ENCODE data around the gene CDSN. TPM values are rescaled to one million over a fixed set of nuclear protein-coding genes. Genes with fewer than 3 reads are reported as not detected.

CDSN gene
- total RNA-seq, 1 experiment from 2014 or later, result 0.16 TPM

GRCh38 chr6:31139599-31139998 lies 19.4 kb upstream of the CDSN start:
- no peak overlapping the region for H3K27ac Mint-ChIP-seq (ENCODE audit: low read depth, unreplicated experiment)
- intact Hi-C loops (cut with micrococcal nuclease), result no loop called here
- H3K4me3 Mint-ChIP-seq (ENCODE audit: unreplicated experiment), result no peak overlapping the region
- H3K4me1 Mint-ChIP-seq (ENCODE audit: insufficient read depth, unreplicated experiment), result peaks cover 15% of the 10 kb centered on the region
- H3K36me3 Mint-ChIP-seq (ENCODE audit: insufficient read depth, unreplicated experiment), result peaks cover 16% of the 10 kb centered on the region
- no peak for TF ChIP-seq CTCF (IDR thresholded peaks at IDR 0.05; ENCODE audit: unreplicated experiment)
- ChIA-PET CTCF (interaction anchor here (1.6 to 3.2 kb wide), 4 partner anchors 10 to 228 kb away, joined by 14 to 30 read pairs (median 20); no protein-coding TSS in a partner anchor), POLR2A (interaction anchor here (0.8 to 2.1 kb wide), 3 partner anchors 19 to 57 kb away, joined by 3 to 8 read pairs (median 4); partner anchors contain the start of gene TCF19)
- no peaks in the 10 kb centered on the region for H3K9me3 Mint-ChIP-seq (ENCODE audit: unreplicated experiment)
- no peak for DNase-seq (ENCODE audit: unreplicated experiment)
- BruUV-seq (replicated peaks), result no TSS peak
- H3K27me3 Mint-ChIP-seq (ENCODE audit: insufficient read depth, unreplicated experiment), result no peaks in the 10 kb centered on the region

DNA sequence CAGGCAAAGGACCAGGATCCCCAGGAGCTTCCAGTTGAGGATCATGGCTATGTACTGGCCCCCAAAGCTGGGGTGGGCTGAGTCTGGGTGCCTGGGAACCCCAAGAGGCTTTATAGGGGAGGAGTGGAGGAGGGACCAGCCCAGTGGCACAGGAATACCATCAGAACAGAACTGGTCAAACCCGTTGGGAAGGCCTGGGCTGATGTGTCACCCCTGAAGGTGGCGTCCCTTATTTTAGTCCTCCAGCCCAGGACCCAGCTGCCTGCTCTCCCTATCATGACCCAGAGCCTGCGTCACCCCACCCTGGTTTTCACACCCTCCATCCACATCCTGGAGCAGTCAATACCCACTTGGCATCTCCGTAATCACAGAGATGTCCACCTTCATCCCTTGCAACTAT lies 18.7 kb upstream of the CDSN start, which contains the start of gene PSORS1C2:
Gene PSORS1C2, minus strand, starts transcription at position 85 of the 400 bp plus-strand sequence. Its CDS starts 40 bp downstream, at position 45.
- CTCF ChIA-PET, result interaction anchor here (0.6 to 3.2 kb wide), 8 partner anchors 10 to 228 kb away, joined by 3 to 30 read pairs (median 12); no protein-coding TSS in a partner anchor

DNA sequence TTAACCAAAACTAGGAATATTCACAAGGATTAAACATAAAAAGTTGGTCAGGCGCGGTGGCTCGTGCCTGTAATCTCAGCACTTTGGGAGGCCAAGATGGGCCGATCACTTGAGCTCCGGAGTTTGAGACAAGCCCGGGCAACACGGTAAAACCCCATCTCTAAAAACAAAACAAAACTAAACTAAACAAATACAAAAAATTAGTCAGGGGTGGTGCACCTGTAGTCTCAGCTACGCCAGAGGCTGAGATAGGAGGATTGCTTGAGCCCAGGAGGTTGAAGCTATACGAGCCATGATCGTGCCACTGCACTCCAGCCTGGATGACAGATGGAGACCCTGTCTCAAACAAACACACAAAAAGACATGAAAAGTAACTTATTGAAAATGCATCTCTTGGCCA lies 15.5 kb upstream of the CDSN start:
- BruUV-seq (replicated peaks), result no TSS peak
- TF ChIP-seq CTCF (IDR thresholded peaks at IDR 0.05; ENCODE audit: unreplicated experiment), result no peak
- peaks cover 6% of the 10 kb centered on the region for H3K36me3 Mint-ChIP-seq (ENCODE audit: insufficient read depth, unreplicated experiment)
- intact Hi-C loops (cut with micrococcal nuclease), result no loop called here
- H3K27me3 Mint-ChIP-seq (ENCODE audit: insufficient read depth, unreplicated experiment), result no peaks in the 10 kb centered on the region
- no peak for DNase-seq (ENCODE audit: unreplicated experiment)
- H3K27ac Mint-ChIP-seq (ENCODE audit: low read depth, unreplicated experiment), result no peak overlapping the region
- H3K4me1 Mint-ChIP-seq (ENCODE audit: insufficient read depth, unreplicated experiment), result peaks cover 15% of the 10 kb centered on the region
- POLR2A ChIA-PET, result interaction anchor here (0.6 to 1.4 kb wide), 2 partner anchors 231 to 313 kb away, joined by 4 to 5 read pairs; no protein-coding TSS in a partner anchor
- no peaks in the 10 kb centered on the region for H3K9me3 Mint-ChIP-seq (ENCODE audit: unreplicated experiment)
- CTCF ChIA-PET, result interaction anchor here (0.7 to 1.1 kb wide), 4 partner anchors 9 to 231 kb away, joined by 3 to 5 read pairs (median 4); no protein-coding TSS in a partner anchor
- H3K4me3 Mint-ChIP-seq (ENCODE audit: unreplicated experiment), result no peak overlapping the region

More for the DNA sequence above, 18.7 kb upstream of the CDSN start, which contains the start of gene PSORS1C2:
- no peak for DNase-seq (ENCODE audit: unreplicated experiment)
- H3K9me3 Mint-ChIP-seq (ENCODE audit: unreplicated experiment), result no peaks in the 10 kb centered on the region
- intact Hi-C loops (cut with micrococcal nuclease), result no loop called here
- no peak within 1 kb of the TSS for H3K4me3 Mint-ChIP-seq (ENCODE audit: unreplicated experiment)
- no TSS peak for BruUV-seq (replicated peaks)
- H3K36me3 Mint-ChIP-seq (ENCODE audit: insufficient read depth, unreplicated experiment), result peaks cover 15% of the 10 kb centered on the region
- no peak within 1 kb of the TSS for H3K27ac Mint-ChIP-seq (ENCODE audit: low read depth, unreplicated experiment)
- POLR2A ChIA-PET, result interaction anchor here (0.8 to 2.1 kb wide), 3 partner anchors 19 to 58 kb away, joined by 3 to 8 read pairs (median 4); partner anchors contain the start of gene TCF19
- no peak for TF ChIP-seq CTCF (IDR thresholded peaks at IDR 0.05; ENCODE audit: unreplicated experiment)
- no peaks in the 10 kb centered on the region for H3K27me3 Mint-ChIP-seq (ENCODE audit: insufficient read depth, unreplicated experiment)
- peaks cover 15% of the 10 kb centered on the region for H3K4me1 Mint-ChIP-seq (ENCODE audit: insufficient read depth, unreplicated experiment)

DNA sequence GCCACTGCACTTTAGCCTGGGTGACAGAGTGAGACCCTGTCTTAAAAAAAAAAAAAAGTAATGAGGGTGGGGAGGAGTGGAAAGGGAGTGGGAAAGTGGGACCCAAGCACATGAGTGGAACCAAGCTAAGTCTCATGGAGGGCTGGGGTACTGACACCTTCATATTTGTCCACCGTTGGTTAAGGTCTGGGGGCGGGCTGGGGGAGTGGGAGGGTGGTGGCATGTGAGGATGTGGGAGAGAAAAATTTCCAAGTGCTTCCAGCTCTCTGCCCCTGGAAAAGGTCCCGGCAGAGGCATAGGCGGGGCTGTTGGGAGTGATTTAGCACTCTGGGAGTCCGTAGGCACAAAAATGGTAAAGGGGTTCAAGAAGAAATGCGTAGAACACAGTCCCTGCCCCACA lies 12.6 kb upstream of the CDSN start:
- DNase-seq (ENCODE audit: unreplicated experiment), result no peak
- H3K27me3 Mint-ChIP-seq (ENCODE audit: insufficient read depth, unreplicated experiment), result no peaks in the 10 kb centered on the region
- H3K4me3 Mint-ChIP-seq (ENCODE audit: unreplicated experiment), result no peak overlapping the region
- intact Hi-C loops (cut with micrococcal nuclease), result no loop called here
- peaks cover 11% of the 10 kb centered on the region for H3K36me3 Mint-ChIP-seq (ENCODE audit: insufficient read depth, unreplicated experiment)
- ChIA-PET CTCF (interaction anchor here (0.5 to 2.7 kb wide), 8 partner anchors 8 to 1735 kb away, joined by 3 to 13 read pairs (median 4); partner anchors contain the start of gene PSORS1C1), POLR2A (interaction anchor here (1.1 kb wide), 1 partner anchor 17 kb away, joined by 4 read pairs; no protein-coding TSS in a partner anchor)
- H3K27ac Mint-ChIP-seq (ENCODE audit: low read depth, unreplicated experiment), result no peak overlapping the region
- no peaks in the 10 kb centered on the region for H3K9me3 Mint-ChIP-seq (ENCODE audit: unreplicated experiment)
- no TSS peak for BruUV-seq (replicated peaks)
- no peak for TF ChIP-seq CTCF (IDR thresholded peaks at IDR 0.05; ENCODE audit: unreplicated experiment)
- H3K4me1 Mint-ChIP-seq (ENCODE audit: insufficient read depth, unreplicated experiment), result peaks cover 9% of the 10 kb centered on the region

Measured in MCF 10A (cell line).